Sigmoid colon (tissue), 4 donors: ENCODE measurements around the gene ATP2C1.

Experiments used
- CTCF ChIP-seq, 4 experiments: fragments of 450-650 bp in 3 of 4; fragments of 200-600 bp in 1 of 4; IDR thresholded peaks; one replicate each; pipeline ENCODE4 v1.5.1; 2016 to 2019; ENCODE audit warnings: antibody characterized with exemption in 4 of 4, mild to moderate bottlenecking in 3 of 4, moderate library complexity in 2 of 4
- POLR2AphosphoS5 ChIP-seq, 4 donors: sonication (generic); formaldehyde crosslinking; IDR thresholded peaks; one replicate each; pipeline ENCODE4 v1.6.1; 2017; ENCODE audit warnings: antibody characterized with exemption in 4 of 4

- TF ChIP-seq CTCF (IDR thresholded peaks at IDR 0.05) (peak; percentile 75 to 91 (median 83)), POLR2AphosphoS5 (IDR thresholded peaks at IDR 0.05) (peak in 2 of 4 donors; percentile 10 to 12)
These were observed 1.0 kb upstream of the ATP2C1 start for GRCh38 chr3:130892759-130893375.
